GM21723 (cell line): ENCODE measurements around the gene XRCC3.
A peak's percentile ranks its signal among the peaks of the same experiment; 100 is the strongest.

Experiments used
- ATAC-seq: cut with Tn5 transposase; IDR thresholded peaks from one replicate; pipeline ENCODE4 v1.9.1; 2021; ENCODE audit warnings: mild to moderate bottlenecking, moderate library complexity; ENCODE audit not compliant: unreplicated experiment

XRCC3 gene

DNA sequence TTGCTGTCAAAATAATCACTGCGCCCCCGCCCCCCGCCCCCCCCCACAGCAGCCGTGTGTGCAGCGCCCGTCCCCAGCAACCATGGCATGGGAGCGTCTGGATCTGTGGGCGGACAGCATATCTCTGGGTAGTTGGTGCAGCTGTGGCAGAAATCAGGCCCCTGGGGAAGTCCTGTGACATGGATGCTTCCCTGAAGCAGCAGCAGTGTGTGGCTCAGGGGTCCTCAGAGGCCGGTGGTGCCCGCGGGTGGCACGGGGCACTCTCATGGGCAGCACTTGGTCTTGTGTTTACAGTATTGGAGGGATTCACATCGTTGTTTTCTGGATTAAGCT is 19.2 kb downstream of the XRCC3 start:
- no peak for ATAC-seq

DNA sequence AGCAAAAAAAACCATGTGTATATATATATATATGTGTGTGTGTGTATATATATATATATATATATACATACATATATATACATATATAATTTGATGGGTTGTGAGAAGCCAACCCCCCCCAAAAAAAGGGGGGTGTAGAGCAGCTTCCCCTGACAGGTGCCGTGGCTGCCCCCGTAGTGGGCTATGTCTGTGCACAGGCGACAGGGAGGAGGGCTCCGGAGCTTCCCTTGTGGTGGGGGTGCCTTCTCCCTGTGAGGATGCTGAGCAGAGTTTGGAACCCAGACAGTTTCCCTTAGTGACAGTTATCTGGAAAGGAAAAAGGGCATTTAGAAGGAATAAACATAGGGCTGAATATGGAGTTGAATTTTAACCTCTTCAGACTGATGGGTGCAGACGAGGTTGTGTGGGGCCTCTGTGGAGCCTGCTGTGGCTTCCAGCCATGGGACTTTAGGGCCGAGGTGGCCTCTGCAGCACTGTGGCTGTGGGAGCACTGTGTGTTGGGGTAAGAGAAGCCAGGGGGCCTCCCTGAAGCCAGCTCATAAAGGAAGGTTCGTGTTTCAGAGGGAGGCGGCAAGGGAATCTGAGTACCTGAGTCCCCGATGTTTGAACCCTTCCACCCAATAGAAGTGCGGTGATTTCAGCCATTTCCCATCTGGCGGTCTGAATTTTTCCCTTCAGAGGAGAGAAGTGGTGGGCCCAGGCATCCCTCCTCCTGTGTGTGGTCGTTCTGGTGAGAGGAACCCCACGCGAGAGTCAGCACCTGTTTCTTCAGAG is 19.8 kb downstream of the XRCC3 start:
- no peak for ATAC-seq

DNA sequence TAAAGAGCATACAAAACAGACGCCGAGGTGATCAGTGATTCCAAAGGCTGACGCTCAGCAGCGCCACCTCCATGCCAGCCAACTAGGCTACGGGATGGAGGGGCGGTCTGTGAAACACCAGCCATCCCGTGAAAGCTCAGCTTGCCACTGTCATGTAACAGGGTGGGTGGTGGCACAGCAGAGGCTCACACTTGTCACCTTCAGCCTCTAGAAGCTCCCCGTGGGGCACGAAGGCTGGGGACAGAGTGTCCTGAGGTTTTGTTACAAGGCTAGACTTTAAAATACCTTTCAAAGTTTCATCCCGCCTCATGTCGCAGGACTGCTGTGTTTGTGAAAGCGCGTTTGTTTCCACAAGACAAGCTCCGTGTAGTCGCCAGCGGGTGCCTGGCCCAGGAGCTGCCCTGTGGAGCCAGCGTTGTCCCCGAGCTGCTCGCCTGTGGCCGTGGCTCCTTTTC is 20.7 kb downstream of the XRCC3 start:
- no peak for ATAC-seq

DNA sequence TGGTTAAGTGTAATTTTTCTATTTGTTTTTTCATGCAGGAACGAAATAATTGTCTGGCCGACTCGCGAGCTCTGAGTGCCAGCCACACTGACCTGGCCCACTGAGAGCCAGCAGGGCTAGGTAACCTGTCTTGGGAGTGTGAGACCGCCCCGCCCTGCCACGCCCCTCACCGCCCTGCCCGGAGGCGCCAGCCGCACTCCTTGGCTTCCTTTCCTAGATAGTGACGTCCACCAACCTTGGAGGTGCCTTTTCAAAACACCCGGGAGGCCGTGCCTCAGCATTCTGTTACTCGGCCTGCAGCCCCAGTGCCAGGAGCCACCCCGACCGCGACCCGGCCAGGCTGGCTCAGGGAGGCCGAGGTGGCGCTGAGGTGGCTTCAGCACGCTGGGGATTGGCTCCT is 21.7 kb downstream of the XRCC3 start:
- no peak for ATAC-seq

DNA sequence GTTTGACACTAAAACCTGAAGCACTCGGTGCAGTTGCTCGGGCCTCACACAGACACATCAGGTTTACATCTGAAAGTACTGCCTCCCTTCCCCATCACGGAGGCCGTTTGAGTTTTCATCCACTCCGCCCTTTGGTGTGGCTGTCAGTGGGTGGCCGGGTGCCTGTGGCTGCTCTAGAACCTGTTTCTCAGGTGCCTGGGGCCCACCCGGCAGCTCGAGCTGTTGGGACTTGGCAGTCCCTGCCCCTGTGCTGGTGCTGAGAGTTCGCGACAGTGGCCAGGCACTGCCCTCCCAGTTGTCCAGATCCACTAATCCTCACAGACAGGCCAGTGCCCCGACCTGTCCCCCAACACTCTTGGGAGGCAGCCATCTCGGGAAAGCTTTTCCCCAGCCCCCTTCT is 22.4 kb downstream of the XRCC3 start:
- no peak for ATAC-seq

DNA sequence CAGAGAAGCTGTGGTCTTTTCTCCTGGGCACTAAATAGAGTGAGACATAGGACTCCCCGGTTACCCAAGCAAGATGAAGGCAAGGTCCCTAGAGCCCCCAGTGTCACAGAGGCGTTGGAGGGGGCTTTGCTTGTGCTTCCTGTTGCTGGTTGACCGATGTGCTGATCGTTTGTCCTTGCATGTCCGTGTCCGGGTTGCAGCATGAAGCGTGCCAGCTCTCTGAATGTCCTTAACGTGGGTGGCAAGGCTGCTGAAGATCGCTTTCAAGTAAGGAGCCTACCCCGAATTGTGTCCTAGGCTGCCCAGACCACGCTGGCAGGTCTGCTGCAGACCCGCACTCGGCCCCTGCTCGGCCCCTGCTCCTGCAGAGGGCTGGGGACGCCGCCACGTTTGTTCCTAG is 23.1 kb downstream of the XRCC3 start:
- ATAC-seq = peak; percentile 8

DNA sequence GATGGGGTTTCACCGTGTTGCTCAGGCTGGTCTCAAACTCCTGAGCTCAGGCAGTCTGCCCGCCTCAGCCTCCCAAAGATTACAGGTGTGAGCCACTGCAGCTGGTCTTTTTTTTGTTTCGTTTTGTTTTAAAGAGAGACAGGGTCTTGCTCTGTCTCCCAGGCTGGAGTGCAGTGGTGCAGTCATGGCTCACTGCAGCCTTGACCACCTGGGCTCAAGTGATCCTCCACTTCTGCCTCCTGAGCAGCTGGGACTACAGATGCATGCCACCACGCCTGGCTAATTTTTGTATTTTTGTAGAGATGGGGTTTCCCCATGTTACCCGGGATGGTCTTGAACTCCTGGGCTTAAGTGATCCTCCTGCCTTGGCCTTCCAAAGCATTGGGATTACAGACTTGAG is 23.6 kb downstream of the XRCC3 start:
- peak; percentile 71 for ATAC-seq

DNA sequence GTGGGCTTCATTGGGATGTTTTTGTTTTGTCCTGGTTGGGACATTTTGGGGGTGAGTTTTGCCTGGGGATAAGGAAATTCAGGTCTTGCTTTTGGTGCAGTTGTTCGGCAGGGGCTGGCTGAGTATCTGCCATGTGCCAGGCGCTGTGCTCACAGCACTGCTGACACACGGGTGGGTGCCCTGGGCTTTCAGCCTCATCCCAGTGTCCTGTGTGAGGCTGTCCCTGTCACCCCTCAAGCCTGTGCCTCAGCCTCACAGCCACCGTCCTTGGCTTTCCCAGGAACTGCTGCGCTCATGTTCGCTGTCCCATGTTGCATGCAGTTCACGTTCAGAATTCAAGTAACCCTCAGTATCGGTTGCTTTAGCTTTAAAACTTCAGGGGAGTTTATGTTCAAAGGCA is 24.9 kb downstream of the XRCC3 start:
- ATAC-seq = no peak

DNA sequence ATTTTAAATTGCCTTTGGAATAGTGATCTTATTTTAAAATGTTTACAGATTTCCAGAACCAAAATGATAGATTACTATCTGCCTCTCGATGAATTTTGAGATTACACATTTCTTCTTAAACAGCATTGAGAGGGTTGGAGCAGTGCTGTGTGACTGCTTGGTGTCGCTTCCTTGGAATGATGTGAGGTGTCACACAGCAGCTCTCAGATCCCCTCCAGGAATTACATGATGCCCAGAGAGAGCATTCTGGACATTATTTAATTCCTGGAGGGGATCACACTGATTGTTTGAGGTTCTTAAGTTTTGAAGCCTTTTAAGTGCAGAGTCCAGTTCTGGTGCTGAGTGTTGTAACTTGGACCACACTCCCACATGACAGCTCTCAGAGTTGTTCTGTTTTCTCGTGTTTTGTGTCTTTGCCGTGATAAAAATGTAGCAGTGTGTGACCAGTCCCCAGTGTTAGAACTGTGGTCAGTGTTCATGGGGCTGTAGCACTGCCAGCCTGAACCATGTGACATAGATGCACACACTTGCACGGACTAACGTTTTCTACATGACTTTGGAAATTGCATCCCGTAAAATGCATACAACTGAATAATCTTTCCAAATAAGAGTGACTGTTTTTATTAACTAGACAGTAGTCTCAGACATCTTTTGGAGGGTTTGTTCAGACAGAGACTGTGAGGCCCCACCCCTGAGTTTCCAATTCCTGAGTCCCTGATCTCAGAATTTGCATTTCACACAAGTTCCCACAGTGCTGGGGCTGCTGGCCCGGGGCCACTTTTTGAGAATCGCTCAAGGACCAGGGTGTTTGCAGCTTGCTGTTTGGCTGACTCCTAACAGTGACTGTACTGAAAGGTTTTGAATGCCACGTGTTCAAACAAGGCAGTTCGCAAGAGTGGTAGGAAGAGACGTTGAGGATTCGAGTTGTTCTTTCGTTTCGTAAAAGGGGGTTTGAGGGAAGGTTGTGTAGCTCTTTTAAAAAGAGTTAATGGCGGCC is 26.0 kb downstream of the XRCC3 start:
- no peak for ATAC-seq

DNA sequence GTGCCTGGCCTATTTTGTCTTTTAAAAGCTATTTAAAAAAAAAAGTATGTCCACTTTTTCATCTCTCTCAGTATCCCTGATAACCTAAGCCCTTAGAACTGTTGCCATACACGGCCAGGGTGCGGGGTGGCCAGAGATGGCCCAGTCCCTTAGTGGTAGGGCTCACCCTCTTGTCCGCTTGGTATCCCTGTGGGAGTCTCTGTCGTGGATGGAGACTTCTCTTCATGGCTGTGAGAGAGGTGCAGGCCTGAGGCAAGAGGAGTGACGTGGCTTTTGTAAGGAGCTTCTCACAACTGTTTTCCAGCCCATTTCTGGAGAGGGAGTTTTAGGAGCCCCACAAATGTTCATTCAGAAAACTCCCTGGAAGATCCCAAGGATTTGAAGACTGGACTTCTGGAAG is 26.8 kb downstream of the XRCC3 start:
- no peak for ATAC-seq

DNA sequence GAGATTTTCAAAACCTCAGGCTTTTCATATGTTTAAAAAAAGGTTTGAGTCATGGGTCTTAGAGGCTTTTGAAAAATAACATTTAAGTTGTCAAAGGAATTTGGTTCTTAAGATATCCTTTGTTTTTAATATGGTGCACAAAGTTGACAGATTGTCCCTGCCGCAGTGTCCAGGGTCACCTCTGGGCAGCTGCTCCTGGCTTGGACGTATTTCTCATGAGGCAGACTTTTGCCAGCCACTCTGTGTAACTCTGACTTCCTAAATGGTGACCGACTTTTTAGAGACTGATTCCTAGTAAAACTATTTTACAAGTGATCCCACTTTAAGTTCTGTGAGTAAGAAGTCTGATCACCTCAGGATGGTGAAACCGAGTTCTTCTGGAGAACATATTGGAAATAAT is 27.5 kb downstream of the XRCC3 start:
- ATAC-seq = no peak

DNA sequence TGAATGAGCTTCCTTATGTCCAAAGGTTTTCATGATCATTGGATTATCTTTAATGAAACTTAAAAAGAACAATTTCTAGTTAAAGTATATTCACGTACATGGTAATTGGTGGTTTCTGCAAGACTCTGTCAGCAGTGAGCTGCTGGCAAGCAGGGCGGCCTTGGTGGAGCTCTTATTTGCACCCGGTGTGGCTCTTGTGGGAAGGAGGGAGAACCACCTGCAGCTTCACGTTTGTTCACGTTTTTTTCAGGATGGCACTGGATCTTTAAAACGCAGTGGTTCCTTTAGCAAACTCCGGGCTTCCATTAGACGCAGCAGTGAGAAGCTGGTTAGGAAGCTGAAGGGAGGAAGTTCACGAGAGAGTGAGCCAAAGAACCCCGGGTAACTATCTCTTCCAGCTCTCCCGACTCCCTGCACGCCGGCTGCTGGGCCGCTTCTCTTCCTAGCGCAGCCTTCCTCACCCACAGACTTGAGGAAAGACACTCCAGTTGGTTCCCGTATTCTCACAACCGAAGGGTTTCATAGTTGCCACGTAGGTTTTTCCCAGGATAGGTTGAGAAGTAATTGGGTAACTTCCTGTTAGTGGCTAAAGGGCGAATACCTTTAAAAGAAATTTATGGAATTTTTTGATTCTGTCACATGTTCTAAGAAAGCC is 28.3 kb downstream of the XRCC3 start:
- no peak for ATAC-seq

DNA sequence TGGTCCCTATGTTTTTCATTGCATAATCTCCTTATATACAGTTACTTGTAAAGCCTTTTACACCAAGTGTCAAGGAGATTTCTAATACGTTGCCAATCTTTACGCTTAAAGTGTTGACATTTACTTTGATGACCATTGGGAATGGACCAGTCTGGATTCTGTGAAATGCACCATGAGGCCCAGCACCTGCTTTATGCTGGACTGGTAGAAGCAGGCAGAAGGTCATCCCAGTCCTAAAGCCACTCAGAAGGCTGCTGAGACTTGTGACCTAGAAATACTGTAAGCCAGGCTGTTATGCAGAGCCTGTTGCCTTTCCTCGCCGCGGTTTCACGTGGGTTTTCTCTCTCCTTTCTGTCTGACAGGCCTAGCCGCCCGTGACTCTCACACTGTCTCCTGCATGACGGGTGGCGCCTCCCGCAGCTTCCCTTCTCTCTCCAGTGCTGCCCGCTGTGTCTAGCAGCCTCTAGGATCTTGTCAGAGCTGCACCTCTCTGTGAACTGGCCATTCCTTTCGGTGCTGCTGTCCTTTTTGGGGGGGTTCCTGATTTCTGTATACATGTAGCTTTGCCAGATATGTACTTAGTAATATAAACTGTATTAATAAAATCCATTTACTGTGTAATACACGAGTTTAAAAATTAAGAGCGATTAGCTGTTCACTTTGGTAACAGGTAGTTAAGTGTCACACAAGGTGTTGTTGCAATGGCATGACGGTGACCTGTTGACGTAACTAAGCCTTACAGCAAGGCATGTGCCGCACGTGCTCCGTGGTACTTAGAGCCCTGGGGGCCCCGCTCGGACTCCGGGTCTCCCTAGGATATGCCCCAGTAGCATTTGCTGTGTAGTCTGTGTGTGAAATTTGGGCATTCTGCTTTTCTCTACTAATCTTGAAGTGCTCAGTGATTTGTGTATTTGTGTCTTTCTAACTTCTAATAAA is 29.7 kb downstream of the XRCC3 start:
- ATAC-seq = no peak

DNA sequence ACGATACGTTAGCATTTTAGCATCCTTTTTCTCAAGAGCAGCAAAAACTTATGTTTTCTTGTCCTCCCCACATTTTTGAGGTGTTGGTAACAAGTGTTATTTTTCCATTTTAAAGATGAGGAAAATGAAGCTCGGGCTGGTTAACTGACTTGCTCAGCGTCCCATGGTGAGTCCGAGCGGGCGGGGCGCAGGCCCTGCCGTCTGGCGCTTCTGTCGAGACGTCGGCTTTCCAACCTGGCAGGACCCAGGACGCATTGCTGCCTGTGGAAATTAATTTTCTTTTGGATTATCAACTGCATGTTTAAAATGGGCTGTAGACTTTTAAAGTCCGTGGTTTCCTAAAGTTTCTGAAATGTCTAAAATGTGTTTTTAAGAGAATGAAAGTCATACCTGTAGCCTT is 30.4 kb downstream of the XRCC3 start:
- ATAC-seq = no peak

DNA sequence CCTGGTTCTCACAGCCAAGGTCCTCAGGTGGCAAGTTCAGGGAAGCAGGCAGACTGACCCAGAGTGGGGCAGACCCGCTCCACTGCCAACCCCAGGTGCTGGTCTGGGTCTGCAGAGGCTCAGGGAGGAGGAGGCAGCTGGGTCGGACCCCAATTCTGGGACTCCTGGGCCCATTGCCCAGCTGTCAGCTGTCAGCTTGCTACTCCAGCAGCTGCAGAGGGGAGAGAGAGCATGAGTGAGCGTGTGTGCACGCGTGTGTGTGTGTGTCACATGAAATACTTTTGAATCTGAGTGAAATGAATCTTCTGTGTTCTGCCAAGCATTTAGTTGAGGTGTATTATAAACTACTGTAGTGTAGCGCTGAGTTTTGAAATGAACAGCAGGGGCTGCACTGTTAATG is 30.8 kb downstream of the XRCC3 start:
- no peak for ATAC-seq

DNA sequence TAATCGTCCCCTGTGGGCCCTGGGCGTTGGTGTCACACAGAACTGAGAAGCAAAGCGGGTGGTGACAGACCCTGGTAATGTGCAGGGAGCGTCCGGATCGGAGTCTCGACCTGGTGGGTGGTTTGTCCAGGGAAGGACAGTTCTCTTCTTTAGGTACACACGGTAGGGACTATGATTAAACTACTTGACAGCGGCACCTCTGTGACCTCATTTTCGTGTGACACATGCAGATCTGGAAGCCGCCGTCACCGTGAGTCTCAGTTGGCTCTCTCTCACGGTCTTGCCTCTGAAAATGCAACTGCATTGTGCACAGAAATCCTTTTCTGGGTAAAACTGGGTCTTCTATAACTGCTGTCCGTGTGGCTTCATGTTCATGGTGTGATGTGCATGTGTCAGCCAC is 32.1 kb downstream of the XRCC3 start:
- no peak for ATAC-seq

DNA sequence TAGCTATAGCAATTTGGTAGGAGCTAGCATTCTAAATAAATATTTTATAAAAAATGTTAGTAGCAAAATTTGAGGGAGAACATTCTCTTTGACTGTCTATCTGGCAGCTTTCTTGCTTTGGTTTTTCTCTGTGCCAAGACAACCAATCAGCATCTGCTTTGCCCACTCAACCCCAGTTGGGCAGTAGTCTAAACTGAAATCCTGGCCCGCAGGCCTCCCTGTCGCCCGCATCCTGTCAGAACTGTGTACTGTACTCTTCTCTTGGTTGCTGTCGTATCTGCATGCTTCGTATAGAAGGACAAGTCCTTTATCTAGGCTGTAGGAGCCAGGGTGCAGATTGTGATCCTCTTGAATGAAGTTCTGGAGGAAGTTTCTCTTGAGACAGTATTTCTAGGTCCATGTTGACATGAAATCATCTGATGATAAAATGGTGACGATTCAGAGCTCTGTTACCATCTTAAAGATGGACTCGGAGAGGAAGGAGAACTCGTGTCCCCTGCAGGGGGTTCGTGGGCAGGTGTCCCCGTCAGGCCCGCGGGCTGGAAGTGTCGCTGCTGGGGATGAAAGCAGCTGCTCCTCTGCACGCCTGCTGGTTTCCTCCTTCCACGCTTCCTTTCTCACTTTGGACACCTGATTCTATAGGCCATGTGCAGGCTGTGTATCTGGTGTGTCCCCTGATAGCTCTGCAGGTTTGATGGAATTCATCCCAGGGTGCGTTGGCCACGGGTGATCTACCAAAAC is 34.6 kb downstream of the XRCC3 start:
- no peak for ATAC-seq

DNA sequence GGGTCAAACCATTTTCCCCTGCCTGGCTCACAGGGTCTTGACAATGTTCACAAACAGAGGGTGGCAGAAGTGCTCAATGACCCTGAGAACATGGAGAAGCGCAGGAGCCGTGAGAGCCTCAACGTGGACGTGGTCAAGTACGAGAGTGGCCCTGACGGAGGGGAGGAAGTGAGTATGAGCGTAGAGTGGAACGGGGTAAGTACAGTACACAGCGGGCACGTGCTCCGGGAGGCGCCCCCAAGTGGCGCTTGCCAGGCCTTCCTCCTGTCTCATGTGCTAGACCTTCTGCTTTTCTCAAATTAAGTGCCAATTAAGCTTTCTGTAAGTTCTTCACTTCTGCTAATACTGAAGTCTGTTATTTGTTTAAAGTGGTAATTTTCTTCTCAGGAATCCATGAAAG is 35.9 kb downstream of the XRCC3 start:
- no peak for ATAC-seq

DNA sequence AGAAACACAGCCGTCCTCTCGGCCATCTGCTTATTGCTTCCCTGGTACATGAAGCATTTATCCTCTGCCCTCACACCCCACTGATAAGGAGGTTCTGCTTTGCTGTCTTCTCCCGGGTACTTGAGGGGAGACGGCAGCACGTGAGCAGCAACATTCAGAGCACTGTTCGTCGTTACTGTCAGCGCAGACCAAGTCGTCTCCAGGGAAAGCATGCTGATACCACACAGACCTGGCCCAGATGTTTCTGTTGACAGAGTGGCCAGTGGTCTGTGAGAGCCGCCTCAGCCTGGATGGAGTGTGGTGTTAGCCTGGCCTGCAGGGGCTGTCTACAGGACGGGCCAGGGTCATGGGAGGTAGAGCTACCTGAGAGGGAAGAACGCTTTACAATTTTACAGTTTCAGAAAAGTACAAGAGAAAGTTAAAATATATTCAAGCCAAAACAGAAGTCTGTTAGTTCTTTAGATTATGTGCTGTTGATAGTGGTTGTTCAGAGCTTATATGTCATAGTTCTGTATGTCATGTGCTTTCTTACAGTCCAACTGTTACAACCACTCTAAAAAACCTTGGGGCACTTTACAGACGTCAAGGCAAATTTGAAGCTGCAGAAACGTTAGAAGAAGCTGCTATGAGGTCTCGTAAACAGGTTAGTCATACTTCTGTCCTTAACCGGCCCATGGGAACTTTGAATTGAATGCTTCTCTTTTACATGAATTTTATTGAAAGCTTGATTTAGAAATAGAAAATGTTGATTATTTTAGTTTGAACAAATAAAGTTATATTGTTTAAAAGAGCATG is 38.2 kb downstream of the XRCC3 start:
- ATAC-seq = no peak
